Measurements from ENCODE around the gene ACER3. TPM values are rescaled to one million over a fixed set of nuclear protein-coding genes. Genes with fewer than 3 reads are reported as not detected.

ACER3 gene
- total RNA-seq, 1 donor from 2014 or later = 16.2 TPM

- Histone ChIP-seq H3K9me3 (no peaks in the 10 kb centered on the region), H3K4me1 (peaks cover 3% of the 10 kb centered on the region), H3K27ac (no peak overlapping the region), H3K36me3 (no peaks in the 10 kb centered on the region), H3K4me3 (no peak overlapping the region), H3K27me3 (no peaks in the 10 kb centered on the region)
- TF ChIP-seq POLR2AphosphoS5 (IDR thresholded peaks at IDR 0.05; ENCODE audit: insufficient read depth in 1 of 2, low read depth in 1 of 2) (no peak), POLR2A (IDR thresholded peaks at IDR 0.05) (no peak)
- TF ChIP-seq, protein P1, sequence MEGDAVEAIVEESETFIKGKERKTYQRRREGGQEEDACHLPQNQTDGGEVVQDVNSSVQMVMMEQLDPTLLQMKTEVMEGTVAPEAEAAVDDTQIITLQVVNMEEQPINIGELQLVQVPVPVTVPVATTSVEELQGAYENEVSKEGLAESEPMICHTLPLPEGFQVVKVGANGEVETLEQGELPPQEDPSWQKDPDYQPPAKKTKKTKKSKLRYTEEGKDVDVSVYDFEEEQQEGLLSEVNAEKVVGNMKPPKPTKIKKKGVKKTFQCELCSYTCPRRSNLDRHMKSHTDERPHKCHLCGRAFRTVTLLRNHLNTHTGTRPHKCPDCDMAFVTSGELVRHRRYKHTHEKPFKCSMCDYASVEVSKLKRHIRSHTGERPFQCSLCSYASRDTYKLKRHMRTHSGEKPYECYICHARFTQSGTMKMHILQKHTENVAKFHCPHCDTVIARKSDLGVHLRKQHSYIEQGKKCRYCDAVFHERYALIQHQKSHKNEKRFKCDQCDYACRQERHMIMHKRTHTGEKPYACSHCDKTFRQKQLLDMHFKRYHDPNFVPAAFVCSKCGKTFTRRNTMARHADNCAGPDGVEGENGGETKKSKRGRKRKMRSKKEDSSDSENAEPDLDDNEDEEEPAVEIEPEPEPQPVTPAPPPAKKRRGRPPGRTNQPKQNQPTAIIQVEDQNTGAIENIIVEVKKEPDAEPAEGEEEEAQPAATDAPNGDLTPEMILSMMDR (IDR thresholded peaks at IDR 0.05) = no peak
- intact Hi-C loops (cut with DNase I) = no loop called here
- DNase-seq (ENCODE audit: extremely low spot score in 2 of 2) = no peak
Measured at GRCh38 chr11:76890329-76890728, 29.6 kb downstream of the ACER3 start.

DNA sequence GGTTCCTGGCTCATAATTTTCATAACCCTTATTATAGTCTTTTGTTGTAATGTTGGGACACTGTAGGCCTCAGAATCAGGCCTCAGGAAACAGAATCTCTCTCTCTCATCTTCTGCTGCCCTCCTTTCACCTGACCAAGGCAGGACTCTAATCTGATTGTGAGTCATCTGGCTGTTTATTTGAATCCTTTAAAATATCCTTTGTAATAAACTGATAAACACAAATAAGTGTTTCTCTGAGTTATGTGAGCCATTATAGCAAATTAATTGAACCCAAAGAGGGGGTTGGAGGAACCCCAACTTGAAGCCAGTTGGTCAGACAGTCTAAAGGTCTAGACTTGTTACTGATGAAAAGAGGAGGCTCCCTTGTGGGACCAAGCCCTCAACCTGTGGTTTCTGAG lies 30.6 kb downstream of the ACER3 start:
- no peaks in the 10 kb centered on the region for H3K4me1 ChIP-seq
- H3K4me3 ChIP-seq = no peak overlapping the region
- no peak for DNase-seq (ENCODE audit: extremely low spot score in 2 of 2)
- intact Hi-C loops (cut with DNase I) = no loop called here
- TF ChIP-seq, protein P1 (IDR thresholded peaks at IDR 0.05) = no peak
- TF ChIP-seq POLR2A (IDR thresholded peaks at IDR 0.05) = no peak
- H3K36me3 ChIP-seq = no peaks in the 10 kb centered on the region
- no peaks in the 10 kb centered on the region for H3K27me3 ChIP-seq
- H3K27ac ChIP-seq = no peak overlapping the region
- no peaks in the 10 kb centered on the region for H3K9me3 ChIP-seq

GRCh38 chr11:76891793-76892192 lies 31.1 kb downstream of the ACER3 start:
- Histone ChIP-seq H3K27me3 (no peaks in the 10 kb centered on the region), H3K36me3 (no peaks in the 10 kb centered on the region), H3K27ac (no peak overlapping the region), H3K4me3 (no peak overlapping the region), H3K4me1 (no peaks in the 10 kb centered on the region), H3K9me3 (no peaks in the 10 kb centered on the region)
- DNase-seq (ENCODE audit: extremely low spot score in 2 of 2) = no peak
- TF ChIP-seq POLR2A (IDR thresholded peaks at IDR 0.05) = no peak
- TF ChIP-seq, protein P1 (IDR thresholded peaks at IDR 0.05) = no peak
- TF ChIP-seq POLR2AphosphoS5 (IDR thresholded peaks at IDR 0.05; ENCODE audit: insufficient read depth in 1 of 2, low read depth in 1 of 2) = no peak
- intact Hi-C loops (cut with DNase I) = no loop called here

DNA sequence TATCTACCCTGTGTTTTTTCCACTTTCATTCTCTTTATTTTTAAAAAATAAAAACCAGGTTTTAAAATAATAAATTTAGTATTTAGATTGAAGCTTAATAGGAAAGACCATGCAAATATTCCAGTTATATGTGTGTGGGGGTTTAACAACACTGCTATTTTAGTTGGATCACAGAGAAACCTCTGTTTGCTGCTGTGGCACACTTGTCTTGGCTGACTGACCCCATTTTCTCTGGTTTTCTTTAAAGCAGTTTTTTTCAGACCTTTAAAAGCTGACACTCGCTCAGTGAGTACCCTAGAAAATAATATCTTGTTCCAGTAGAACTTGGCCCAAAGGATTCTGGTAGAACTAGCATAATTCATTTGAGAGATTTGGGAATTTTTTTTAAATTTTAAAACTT lies 31.6 kb downstream of the ACER3 start:
- H3K36me3 ChIP-seq = no peaks in the 10 kb centered on the region
- no peak for DNase-seq (ENCODE audit: extremely low spot score in 2 of 2)

DNA sequence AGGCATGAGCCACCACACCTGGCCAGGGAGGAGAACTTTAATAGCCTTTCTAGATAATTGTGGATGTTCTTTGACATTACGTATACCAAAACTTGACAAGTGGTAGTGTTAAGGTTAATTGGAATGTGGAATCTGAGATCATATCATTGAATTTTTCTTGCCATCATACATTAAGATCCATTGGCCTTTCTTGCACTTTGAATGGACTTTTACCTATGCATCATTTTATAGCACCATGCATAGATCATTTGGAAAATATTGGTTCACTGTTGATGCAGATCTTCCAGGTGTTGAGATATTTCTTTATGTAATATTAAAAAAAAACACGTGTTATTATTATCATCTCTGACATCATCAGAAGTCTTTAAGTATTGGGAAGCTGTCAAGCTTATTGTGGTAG lies 36.5 kb downstream of the ACER3 start:
- H3K27ac ChIP-seq = no peak overlapping the region
- H3K27me3 ChIP-seq = no peaks in the 10 kb centered on the region
- TF ChIP-seq POLR2AphosphoS5 (IDR thresholded peaks at IDR 0.05; ENCODE audit: insufficient read depth in 1 of 2, low read depth in 1 of 2) (no peak), POLR2A (IDR thresholded peaks at IDR 0.05) (no peak)
- TF ChIP-seq, protein P1 (IDR thresholded peaks at IDR 0.05) = no peak

More for the DNA sequence above, 31.6 kb downstream of the ACER3 start:
- no peak for TF ChIP-seq POLR2A (IDR thresholded peaks at IDR 0.05)
- TF ChIP-seq, protein P1 (IDR thresholded peaks at IDR 0.05) = no peak
- no peak for TF ChIP-seq POLR2AphosphoS5 (IDR thresholded peaks at IDR 0.05; ENCODE audit: insufficient read depth in 1 of 2, low read depth in 1 of 2)
- Histone ChIP-seq H3K27ac (no peak overlapping the region), H3K9me3 (no peaks in the 10 kb centered on the region), H3K27me3 (no peaks in the 10 kb centered on the region), H3K4me1 (no peaks in the 10 kb centered on the region), H3K4me3 (no peak overlapping the region)
- intact Hi-C loops (cut with DNase I) = no loop called here

More for the DNA sequence above, 36.5 kb downstream of the ACER3 start:
- Histone ChIP-seq H3K36me3 (no peaks in the 10 kb centered on the region), H3K4me3 (no peak overlapping the region), H3K4me1 (no peaks in the 10 kb centered on the region), H3K9me3 (no peaks in the 10 kb centered on the region)
- no peak for DNase-seq (ENCODE audit: extremely low spot score in 2 of 2)
- intact Hi-C loops (cut with DNase I) = no loop called here
